Measurements from ENCODE around the gene DLEC1.

- no peak for TF ChIP-seq ZC3H10 (CRISPR knock-in tag; IDR thresholded peaks at IDR 0.05)
- TF ChIP-seq CSDC2 (CRISPR knock-in tag; IDR thresholded peaks at IDR 0.05), result no peak
- no peak for TF ChIP-seq TSHZ2 (CRISPR knock-in tag; IDR thresholded peaks at IDR 0.05)
Measured at GRCh38 chr3:37999836-38000235, 39.2 kb upstream of the DLEC1 start.

Measured in SK-N-SH treated with all-trans-retinoic acid at 6 μM for 48 hours (cell line).